ENCODE measurements around the gene NUP43. TPM values are rescaled to one million over a fixed set of nuclear protein-coding genes. Genes with fewer than 3 reads are reported as not detected.

NUP43 gene
- total and polyA plus RNA-seq, 9 donors: 8.9 to 37.3 (median 25.8) TPM

DNA sequence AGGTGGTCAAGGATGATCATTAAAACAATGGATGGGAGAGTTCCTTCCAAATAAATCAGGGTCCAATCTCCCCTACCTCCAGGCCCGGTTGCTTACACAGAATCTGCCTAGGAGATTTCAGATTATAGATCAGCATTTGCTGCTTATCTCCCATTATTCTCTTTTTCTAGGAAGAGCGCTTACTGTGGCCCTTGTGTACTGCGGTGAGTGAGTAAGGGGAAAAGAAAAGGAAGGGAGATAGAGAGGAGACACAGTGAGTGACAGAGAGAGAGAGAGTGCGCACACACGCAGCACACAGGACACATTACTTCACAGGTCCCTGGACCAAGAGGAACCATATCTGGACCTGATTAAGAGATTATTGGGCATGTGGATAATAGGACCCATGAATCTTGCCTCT lies 34.6 kb downstream of the NUP43 start:
- 94 to 98% (median 97%) methylated on average over 5 of the region's 5 CpGs for WGBS, 3 donors
- DNase-seq: no peak
- H3K4me3 ChIP-seq: no peak overlapping the region
- no peak for TF ChIP-seq EP300 (IDR thresholded peaks at IDR 0.05)
- TF ChIP-seq, protein P1, sequence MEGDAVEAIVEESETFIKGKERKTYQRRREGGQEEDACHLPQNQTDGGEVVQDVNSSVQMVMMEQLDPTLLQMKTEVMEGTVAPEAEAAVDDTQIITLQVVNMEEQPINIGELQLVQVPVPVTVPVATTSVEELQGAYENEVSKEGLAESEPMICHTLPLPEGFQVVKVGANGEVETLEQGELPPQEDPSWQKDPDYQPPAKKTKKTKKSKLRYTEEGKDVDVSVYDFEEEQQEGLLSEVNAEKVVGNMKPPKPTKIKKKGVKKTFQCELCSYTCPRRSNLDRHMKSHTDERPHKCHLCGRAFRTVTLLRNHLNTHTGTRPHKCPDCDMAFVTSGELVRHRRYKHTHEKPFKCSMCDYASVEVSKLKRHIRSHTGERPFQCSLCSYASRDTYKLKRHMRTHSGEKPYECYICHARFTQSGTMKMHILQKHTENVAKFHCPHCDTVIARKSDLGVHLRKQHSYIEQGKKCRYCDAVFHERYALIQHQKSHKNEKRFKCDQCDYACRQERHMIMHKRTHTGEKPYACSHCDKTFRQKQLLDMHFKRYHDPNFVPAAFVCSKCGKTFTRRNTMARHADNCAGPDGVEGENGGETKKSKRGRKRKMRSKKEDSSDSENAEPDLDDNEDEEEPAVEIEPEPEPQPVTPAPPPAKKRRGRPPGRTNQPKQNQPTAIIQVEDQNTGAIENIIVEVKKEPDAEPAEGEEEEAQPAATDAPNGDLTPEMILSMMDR (IDR thresholded peaks at IDR 0.05): no peak
- TF ChIP-seq POLR2A (IDR thresholded peaks at IDR 0.05): no peak
- peaks cover 8% of the 10 kb centered on the region for H3K4me1 ChIP-seq (ENCODE audit: insufficient read depth)
- intact Hi-C loops (cut with DNase I): no loop called here
- H3K27me3 ChIP-seq: no peaks in the 10 kb centered on the region
- H3K9me3 ChIP-seq: no peaks in the 10 kb centered on the region
- no peaks in the 10 kb centered on the region for H3K36me3 ChIP-seq
- no peak overlapping the region for H3K27ac ChIP-seq

- H3K27me3 ChIP-seq: no peaks in the 10 kb centered on the region
- peaks cover 4% of the 10 kb centered on the region for H3K4me1 ChIP-seq (ENCODE audit: insufficient read depth)
- no peak overlapping the region for H3K27ac ChIP-seq
- TF ChIP-seq EP300 (IDR thresholded peaks at IDR 0.05) (no peak), POLR2A (IDR thresholded peaks at IDR 0.05) (no peak)
- TF ChIP-seq, protein P1 (IDR thresholded peaks at IDR 0.05): no peak
- DNase-seq: no peak
- H3K4me3 ChIP-seq: no peak overlapping the region
- intact Hi-C loops (cut with DNase I): no loop called here
- whole genome bisulfite sequencing, 3 donors: 59 to 61% (median 59%) methylated on average over 7 of the region's 7 CpGs
- no peaks in the 10 kb centered on the region for H3K36me3 ChIP-seq
- no peaks in the 10 kb centered on the region for H3K9me3 ChIP-seq
These were observed 44.6 kb downstream of the NUP43 start for GRCh38 chr6:149701714-149702113.

DNA sequence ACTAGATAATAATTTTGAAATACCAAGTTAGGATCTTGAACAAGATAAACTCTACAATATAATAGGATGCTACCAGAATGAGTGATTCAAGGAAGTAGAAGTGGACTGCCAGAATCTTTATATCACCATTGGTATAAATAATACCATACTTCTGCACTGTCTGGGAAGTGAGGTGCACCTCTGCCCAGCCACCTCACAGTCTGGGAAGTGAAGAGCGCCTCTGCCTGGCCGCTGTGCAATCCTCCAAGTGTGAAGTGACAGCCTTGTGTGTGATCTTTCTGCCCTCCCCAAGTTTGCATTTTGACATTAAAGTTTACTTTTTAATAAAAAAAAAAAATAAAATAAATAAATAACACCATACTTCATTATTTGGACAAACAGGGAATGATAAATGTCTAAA lies 47.2 kb downstream of the NUP43 start:
- intact Hi-C loops (cut with DNase I): no loop called here
- 96 to 98% (median 97%) methylated on average over 2 of the region's 2 CpGs for WGBS, 3 donors
- no peaks in the 10 kb centered on the region for H3K27me3 ChIP-seq
- H3K4me3 ChIP-seq: no peak overlapping the region
- no peaks in the 10 kb centered on the region for H3K9me3 ChIP-seq
- TF ChIP-seq POLR2A (IDR thresholded peaks at IDR 0.05): no peak
- no peak for DNase-seq
- H3K36me3 ChIP-seq: no peaks in the 10 kb centered on the region
- H3K4me1 ChIP-seq (ENCODE audit: insufficient read depth): peaks cover 4% of the 10 kb centered on the region
- no peak overlapping the region for H3K27ac ChIP-seq

DNA sequence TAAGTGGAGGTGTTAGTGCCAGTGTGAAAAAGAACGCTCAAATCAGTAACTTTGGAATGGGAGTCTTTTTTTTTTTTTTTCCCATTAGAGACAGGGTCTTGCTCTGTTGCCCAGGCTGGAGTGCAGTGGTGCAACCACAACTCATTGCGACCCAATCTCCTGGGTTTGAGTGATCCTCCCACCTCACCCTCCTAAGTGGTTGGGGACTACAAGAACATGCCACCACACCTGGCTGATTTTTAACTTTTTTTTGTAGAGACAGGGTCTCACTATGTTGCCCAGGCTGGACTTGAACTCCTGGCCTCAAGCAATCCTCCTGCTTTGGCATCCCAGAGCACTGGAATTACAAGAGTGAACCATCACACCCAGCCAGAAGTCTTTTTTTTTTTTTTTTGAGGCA lies 48.2 kb downstream of the NUP43 start:
- intact Hi-C loops (cut with DNase I): no loop called here
- Histone ChIP-seq H3K9me3 (no peaks in the 10 kb centered on the region), H3K4me3 (no peak overlapping the region), H3K27me3 (no peaks in the 10 kb centered on the region), H3K4me1 (ENCODE audit: insufficient read depth) (peaks cover 4% of the 10 kb centered on the region), H3K36me3 (no peaks in the 10 kb centered on the region), H3K27ac (no peak overlapping the region)
- DNase-seq: no peak
- 89 to 99% (median 92%) methylated on average over 2 of the region's 2 CpGs for WGBS, 3 donors
- TF ChIP-seq EP300 (IDR thresholded peaks at IDR 0.05): no peak
- TF ChIP-seq POLR2A (IDR thresholded peaks at IDR 0.05): no peak
- TF ChIP-seq, protein P1 (IDR thresholded peaks at IDR 0.05): no peak

GRCh38 chr6:149696901-149697300 lies 49.4 kb downstream of the NUP43 start:
- H3K36me3 ChIP-seq: no peaks in the 10 kb centered on the region
- intact Hi-C loops (cut with DNase I): no loop called here
- WGBS, 3 donors: 4 to 27% (median 16%) methylated on average over 1 of the region's 1 CpG
- no peak overlapping the region for H3K4me3 ChIP-seq
- no peak for DNase-seq
- H3K4me1 ChIP-seq (ENCODE audit: insufficient read depth): peaks cover 4% of the 10 kb centered on the region
- no peaks in the 10 kb centered on the region for H3K9me3 ChIP-seq
- TF ChIP-seq EP300 (IDR thresholded peaks at IDR 0.05) (no peak), POLR2A (IDR thresholded peaks at IDR 0.05) (no peak)
- TF ChIP-seq, protein P1 (IDR thresholded peaks at IDR 0.05): no peak
- no peak overlapping the region for H3K27ac ChIP-seq
- no peaks in the 10 kb centered on the region for H3K27me3 ChIP-seq
